K562 (cell line): Measurements from ENCODE around the gene B3GALNT2. TPM values are rescaled to one million over a fixed set of nuclear protein-coding genes. Genes with fewer than 3 reads are reported as not detected.
A peak's percentile ranks its signal among the peaks of the same experiment; 100 is the strongest.

Experiments used
- CXXC5 ChIP-seq: fragments of 250-450 bp; sonication (Bioruptor Pico); IDR thresholded peaks from 2 replicates; pipeline ENCODE4 v1.8.0; 2022; ENCODE audit warnings: inconsistent platforms, mild to moderate bottlenecking, moderate library complexity
- EP300 ChIP-seq: IDR thresholded peaks from 2 replicates; pipeline ENCODE4 v1.6.1; 2012; ENCODE audit warnings: low read length, improper control_type of control experiment
- KLF6 ChIP-seq: fragments of 250-450 bp; sonication (Bioruptor Pico); IDR thresholded peaks from 2 replicates; pipeline ENCODE4 v1.4.0; 2020; ENCODE audit warnings: mild to moderate bottlenecking, moderate library complexity, borderline replicate concordance
- PTTG1 ChIP-seq: fragments of 450-650 bp; IDR thresholded peaks from 2 replicates; pipeline ENCODE4 v1.6.1; 2016; ENCODE audit warnings: low read depth, mild to moderate bottlenecking, missing genetic modification characterization, missing compliant biosample characterization
- TEAD1 ChIP-seq, 2 experiments: fragments of 450-650 bp in 1 of 2; sonication (generic) in 1 of 2; formaldehyde crosslinking; IDR thresholded peaks; 2 replicates each; pipeline versions ENCODE4 v1.4.0 to v1.8.0; 2020 to 2022; ENCODE audit warnings: mild to moderate bottlenecking in 2 of 2, missing genetic modification reagents in 1 of 2
- ZBED1 ChIP-seq: IDR thresholded peaks from 2 replicates; pipeline ENCODE4 v1.6.1; 2014
- ZNF507 ChIP-seq: conservative IDR thresholded peaks from 2 replicates; pipeline ENCODE4 v1.6.1; 2017; ENCODE audit warnings: missing genetic modification characterization, missing compliant biosample characterization
- ZNF592 ChIP-seq: fragments of 450-650 bp; IDR thresholded peaks from 2 replicates; pipeline ENCODE4 v1.6.1; 2017; ENCODE audit warnings: antibody characterized with exemption, mild to moderate bottlenecking
- ZNF830 ChIP-seq: fragments of 250-450 bp; sonication (Bioruptor Pico); IDR thresholded peaks from 2 replicates; pipeline ENCODE4 v1.5.0; 2021; ENCODE audit warnings: mild to moderate bottlenecking
- polyA plus RNA-seq, 8 experiments: library from polyadenylated mRNA; depleted of rRNA in 4 of 8; stranded (reverse) in 5 of 8; unstranded in 3 of 8; fragments of >200 nt; fragmentation: Nextera tagmentation in 2 of 8; fragmentation: Illumina TruSeq in 1 of 8; extraction: Ambion mirVana in 2 of 8; extraction: Trizol in 1 of 8; gene quantifications; 2 replicates each; pipeline versions ENCODE4 v1.2.1 to v1.2.3, GENCODE V29; 2011 to 2014; ENCODE audit warnings: inconsistent platforms in 1 of 8, missing spikeins in 1 of 8
- total RNA-seq, 7 experiments: library from RNA; depleted of rRNA in 6 of 7; stranded (reverse); fragments of >200 nt in 6 of 7; fragmentation: Illumina TruSeq in 2 of 7; extraction: Trizol in 2 of 7; gene quantifications; 2 replicates each; pipeline versions ENCODE4 v1.2.1 to v1.2.3, GENCODE V29; 2011 to 2021; ENCODE audit warnings: low replicate concordance in 1 of 7
- TF ChIP-seq, protein P1 (sequence below): sonication (generic); formaldehyde crosslinking; IDR thresholded peaks from 2 replicates; pipeline ENCODE4 v1.8.1; 2023; ENCODE audit warnings: mild to moderate bottlenecking, missing genetic modification reagents

The B3GALNT2 gene
- total and polyA plus RNA-seq, 9 of the 15 experiments (the other 6 are each of a cell fraction or from before 2014, with no cell fraction given): 2.0 to 31.7 (median 22.9) TPM

GRCh38 chr1:235410467-235410866, 93.8 kb downstream of the B3GALNT2 start (continued):
- TF ChIP-seq KLF6 (CRISPR knock-in tag): peak; percentile 58; the same call in 1 of the 2 replicates
- no peak for TF ChIP-seq ZBED1
- TF ChIP-seq ZNF592: peak; percentile 94
- peak in 1 of 2 experiments; percentile 71; a peak in 2 of 4 replicates for TF ChIP-seq TEAD1 (CRISPR knock-in tag; IDR thresholded peaks at IDR 0.05)
- 0 out of 2 replicates have a peak, but pooled peaks have one; percentile 19 for TF ChIP-seq ZNF507 (tag)
- peak; percentile 65 for TF ChIP-seq CXXC5 (CRISPR knock-in tag)
- TF ChIP-seq PTTG1: peak; percentile 85
- TF ChIP-seq, protein P1, sequence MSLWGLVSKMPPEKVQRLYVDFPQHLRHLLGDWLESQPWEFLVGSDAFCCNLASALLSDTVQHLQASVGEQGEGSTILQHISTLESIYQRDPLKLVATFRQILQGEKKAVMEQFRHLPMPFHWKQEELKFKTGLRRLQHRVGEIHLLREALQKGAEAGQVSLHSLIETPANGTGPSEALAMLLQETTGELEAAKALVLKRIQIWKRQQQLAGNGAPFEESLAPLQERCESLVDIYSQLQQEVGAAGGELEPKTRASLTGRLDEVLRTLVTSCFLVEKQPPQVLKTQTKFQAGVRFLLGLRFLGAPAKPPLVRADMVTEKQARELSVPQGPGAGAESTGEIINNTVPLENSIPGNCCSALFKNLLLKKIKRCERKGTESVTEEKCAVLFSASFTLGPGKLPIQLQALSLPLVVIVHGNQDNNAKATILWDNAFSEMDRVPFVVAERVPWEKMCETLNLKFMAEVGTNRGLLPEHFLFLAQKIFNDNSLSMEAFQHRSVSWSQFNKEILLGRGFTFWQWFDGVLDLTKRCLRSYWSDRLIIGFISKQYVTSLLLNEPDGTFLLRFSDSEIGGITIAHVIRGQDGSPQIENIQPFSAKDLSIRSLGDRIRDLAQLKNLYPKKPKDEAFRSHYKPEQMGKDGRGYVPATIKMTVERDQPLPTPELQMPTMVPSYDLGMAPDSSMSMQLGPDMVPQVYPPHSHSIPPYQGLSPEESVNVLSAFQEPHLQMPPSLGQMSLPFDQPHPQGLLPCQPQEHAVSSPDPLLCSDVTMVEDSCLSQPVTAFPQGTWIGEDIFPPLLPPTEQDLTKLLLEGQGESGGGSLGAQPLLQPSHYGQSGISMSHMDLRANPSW (CRISPR knock-in tag): no peak
- no peak for TF ChIP-seq ZNF830
- TF ChIP-seq EP300: no peak
- TF ChIP-seq, all 486 proteins: peak for 42
